Hepatocyte (in vitro differentiated cells): ENCODE results near the gene SHISAL1. TPM values are rescaled to one million over a fixed set of nuclear protein-coding genes. Genes with fewer than 3 reads are reported as not detected.

ENCODE experiments used
- DNase-seq: peaks from one replicate; pipeline ENCODE4 v3.0.0-alpha.2; 2016; ENCODE audit warnings: low spot score
- H2AFZ ChIP-seq: fragments of 200-600 bp; sonication (generic); 2 replicates; pipeline ENCODE4 v1.6.0; 2016; ENCODE audit warnings: antibody characterized with exemption, mild to moderate bottlenecking
- H3K27ac ChIP-seq: fragments of 200-600 bp; sonication (generic); 2 replicates; pipeline ENCODE4 v1.5.1; 2016; ENCODE audit warnings: mild to moderate bottlenecking
- H3K27me3 ChIP-seq: fragments of 200-600 bp; sonication (generic); 2 replicates; pipeline ENCODE4 v1.6.1; 2016
- H3K36me3 ChIP-seq: fragments of 200-600 bp; sonication (generic); replicated peaks from 2 replicates; pipeline ENCODE4 v1.5.1; 2016; ENCODE audit warnings: low read depth; ENCODE audit not compliant: insufficient read depth
- H3K4me1 ChIP-seq: fragments of 200-600 bp; sonication (generic); 2 replicates; pipeline ENCODE4 v1.5.1; 2016; ENCODE audit warnings: mild to moderate bottlenecking, moderate library complexity; ENCODE audit not compliant: insufficient read depth
- H3K4me2 ChIP-seq: fragments of 200-600 bp; sonication (generic); 2 replicates; pipeline ENCODE4 v1.6.0; 2016
- H3K4me3 ChIP-seq: fragments of 200-600 bp; sonication (generic); 2 replicates; pipeline ENCODE4 v1.5.1; 2016; ENCODE audit warnings: mild to moderate bottlenecking
- H3K79me2 ChIP-seq: fragments of 200-600 bp; sonication (generic); 2 replicates; pipeline ENCODE4 v1.6.0; 2017; ENCODE audit warnings: mild to moderate bottlenecking
- H3K9me2 ChIP-seq: fragments of 200-600 bp; sonication (generic); replicated peaks from 2 replicates; pipeline ENCODE4 v1.6.0; 2017; ENCODE audit warnings: mild to moderate bottlenecking; ENCODE audit not compliant: insufficient read depth
- H3K9me3 ChIP-seq: fragments of 200-600 bp; sonication (generic); 2 replicates; pipeline ENCODE4 v1.5.1; 2016; ENCODE audit warnings: low read depth, mild to moderate bottlenecking
- H4K20me1 ChIP-seq: fragments of 200-600 bp; sonication (generic); 2 replicates; pipeline ENCODE4 v1.6.0; 2016; ENCODE audit warnings: mild to moderate bottlenecking; ENCODE audit not compliant: insufficient read depth, poor library complexity, severe bottlenecking
- EZH2 ChIP-seq: fragments of 200-600 bp; sonication (generic); IDR thresholded peaks from 2 replicates; pipeline ENCODE4 v1.6.1; 2016; ENCODE audit warnings: antibody characterized with exemption, mild to moderate bottlenecking, borderline replicate concordance
- EZH2phosphoT487 ChIP-seq: fragments of 200-600 bp; sonication (generic); IDR thresholded peaks from one replicate; pipeline ENCODE4 v1.6.1; 2018; ENCODE audit warnings: antibody characterized with exemption, mild to moderate bottlenecking, low read depth, moderate library complexity; ENCODE audit not compliant: unreplicated experiment, severe bottlenecking
- WGBS: methylation state at CpG from one replicate; pipeline ENCODE4 v1.1.6; 2016; ENCODE audit warnings: low lambda C conversion rate; ENCODE audit errors: missing lambda C conversion rate; 5-methylcytosine and 5-hydroxymethylcytosine counted together
- polyA plus RNA-seq: library from polyadenylated mRNA; unstranded; fragments of >200 nt; fragmentation: Nextera tagmentation; extraction: Ambion mirVana; gene quantifications from 2 replicates; pipeline ENCODE4 v1.2.1, GENCODE V29; 2016
- total RNA-seq: library from RNA; depleted of rRNA; stranded (reverse); fragments of >200 nt; gene quantifications from 2 replicates; pipeline ENCODE4 v1.2.3, GENCODE V29; 2014
- TF ChIP-seq, protein P1 (sequence below): fragments of 200-600 bp; sonication (generic); IDR thresholded peaks from 2 replicates; pipeline ENCODE4 v1.5.1; 2016; ENCODE audit warnings: antibody characterized with exemption, mild to moderate bottlenecking; ENCODE audit not compliant: poor library complexity

The SHISAL1 gene
- total and polyA plus RNA-seq, 2 experiments from 2014 or later, result 0.66 to 2.4 TPM

DNA sequence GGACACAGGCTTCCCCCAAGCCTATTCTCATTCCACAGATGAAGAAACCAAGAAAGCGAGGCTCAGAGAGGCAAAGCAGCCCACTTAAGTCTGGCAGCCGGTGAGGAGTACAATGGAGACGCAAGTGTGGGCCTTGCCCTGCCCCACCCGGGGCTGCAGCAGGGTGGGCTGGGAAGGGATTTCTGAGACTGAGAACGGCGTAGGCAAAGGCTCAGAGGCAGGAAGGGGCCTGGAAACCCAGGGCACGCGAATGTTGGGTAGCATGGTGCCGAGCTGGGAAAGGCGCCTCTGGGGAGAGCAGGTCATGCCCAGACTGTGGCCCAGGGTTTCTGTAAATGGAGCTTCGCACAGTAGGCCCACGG is 47.5 kb upstream of the SHISAL1 start:
- peaks cover 7% of the 10 kb centered on the region for H3K4me1 ChIP-seq
- WGBS, result 76% methylated on average over 11 of the region's 12 CpGs
- TF ChIP-seq EZH2phosphoT487 (no peak), EZH2 (no peak)
- TF ChIP-seq, protein P1, sequence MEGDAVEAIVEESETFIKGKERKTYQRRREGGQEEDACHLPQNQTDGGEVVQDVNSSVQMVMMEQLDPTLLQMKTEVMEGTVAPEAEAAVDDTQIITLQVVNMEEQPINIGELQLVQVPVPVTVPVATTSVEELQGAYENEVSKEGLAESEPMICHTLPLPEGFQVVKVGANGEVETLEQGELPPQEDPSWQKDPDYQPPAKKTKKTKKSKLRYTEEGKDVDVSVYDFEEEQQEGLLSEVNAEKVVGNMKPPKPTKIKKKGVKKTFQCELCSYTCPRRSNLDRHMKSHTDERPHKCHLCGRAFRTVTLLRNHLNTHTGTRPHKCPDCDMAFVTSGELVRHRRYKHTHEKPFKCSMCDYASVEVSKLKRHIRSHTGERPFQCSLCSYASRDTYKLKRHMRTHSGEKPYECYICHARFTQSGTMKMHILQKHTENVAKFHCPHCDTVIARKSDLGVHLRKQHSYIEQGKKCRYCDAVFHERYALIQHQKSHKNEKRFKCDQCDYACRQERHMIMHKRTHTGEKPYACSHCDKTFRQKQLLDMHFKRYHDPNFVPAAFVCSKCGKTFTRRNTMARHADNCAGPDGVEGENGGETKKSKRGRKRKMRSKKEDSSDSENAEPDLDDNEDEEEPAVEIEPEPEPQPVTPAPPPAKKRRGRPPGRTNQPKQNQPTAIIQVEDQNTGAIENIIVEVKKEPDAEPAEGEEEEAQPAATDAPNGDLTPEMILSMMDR, result no peak

DNA sequence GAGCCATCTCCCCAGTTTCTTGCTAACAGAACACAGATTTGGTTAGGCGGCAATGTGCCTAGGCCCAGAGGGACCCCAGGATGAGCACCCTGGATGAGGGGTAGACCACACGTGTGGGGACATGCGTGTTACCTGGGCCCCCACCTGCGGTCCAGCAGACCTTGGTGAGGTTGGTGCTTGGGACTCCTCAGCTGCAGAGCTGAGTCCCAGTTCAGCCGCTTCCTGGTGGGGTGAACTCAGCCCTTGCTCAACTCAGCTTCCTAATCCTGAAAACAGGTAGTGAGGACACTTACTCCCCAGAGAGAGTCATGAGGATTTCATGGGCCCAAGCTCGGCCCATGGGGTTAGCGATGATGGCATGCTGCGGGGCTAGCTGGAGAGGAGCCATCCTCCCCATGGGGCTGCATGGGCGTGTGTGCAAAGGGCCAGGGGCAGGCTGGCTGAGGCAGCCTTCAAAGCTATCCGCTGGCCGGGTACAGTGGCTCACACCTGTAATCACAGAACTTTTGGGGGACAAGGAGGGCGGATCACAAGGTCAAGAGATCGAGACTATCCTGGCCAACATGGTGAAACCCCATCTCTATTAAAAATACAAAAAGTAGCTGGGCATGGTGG is 46.9 kb upstream of the SHISAL1 start:
- Histone ChIP-seq H3K27ac (no peak overlapping the region), H3K4me3 (no peak overlapping the region), H3K9me2 (no peaks in the 10 kb centered on the region), H4K20me1 (no peaks in the 10 kb centered on the region), H2AFZ (no peak overlapping the region), H3K4me2 (no peak overlapping the region), H3K9me3 (no peaks in the 10 kb centered on the region), H3K27me3 (no peaks in the 10 kb centered on the region), H3K36me3 (no peaks in the 10 kb centered on the region), H3K4me1 (peaks cover 5% of the 10 kb centered on the region), H3K79me2 (no peaks in the 10 kb centered on the region)
- WGBS, result 97% methylated on average over 13 of the region's 13 CpGs
- no peak for TF ChIP-seq EZH2phosphoT487
- TF ChIP-seq EZH2, result no peak
- TF ChIP-seq, protein P1, result no peak
- no peak for DNase-seq

More for the DNA sequence above, 47.5 kb upstream of the SHISAL1 start:
- Histone ChIP-seq H3K9me3 (no peaks in the 10 kb centered on the region), H3K79me2 (no peaks in the 10 kb centered on the region), H3K27ac (no peak overlapping the region), H3K36me3 (no peaks in the 10 kb centered on the region), H3K9me2 (no peaks in the 10 kb centered on the region), H2AFZ (no peak overlapping the region), H3K4me3 (no peak overlapping the region), H4K20me1 (no peaks in the 10 kb centered on the region), H3K27me3 (no peaks in the 10 kb centered on the region), H3K4me2 (no peak overlapping the region)
- no peak for DNase-seq

DNA sequence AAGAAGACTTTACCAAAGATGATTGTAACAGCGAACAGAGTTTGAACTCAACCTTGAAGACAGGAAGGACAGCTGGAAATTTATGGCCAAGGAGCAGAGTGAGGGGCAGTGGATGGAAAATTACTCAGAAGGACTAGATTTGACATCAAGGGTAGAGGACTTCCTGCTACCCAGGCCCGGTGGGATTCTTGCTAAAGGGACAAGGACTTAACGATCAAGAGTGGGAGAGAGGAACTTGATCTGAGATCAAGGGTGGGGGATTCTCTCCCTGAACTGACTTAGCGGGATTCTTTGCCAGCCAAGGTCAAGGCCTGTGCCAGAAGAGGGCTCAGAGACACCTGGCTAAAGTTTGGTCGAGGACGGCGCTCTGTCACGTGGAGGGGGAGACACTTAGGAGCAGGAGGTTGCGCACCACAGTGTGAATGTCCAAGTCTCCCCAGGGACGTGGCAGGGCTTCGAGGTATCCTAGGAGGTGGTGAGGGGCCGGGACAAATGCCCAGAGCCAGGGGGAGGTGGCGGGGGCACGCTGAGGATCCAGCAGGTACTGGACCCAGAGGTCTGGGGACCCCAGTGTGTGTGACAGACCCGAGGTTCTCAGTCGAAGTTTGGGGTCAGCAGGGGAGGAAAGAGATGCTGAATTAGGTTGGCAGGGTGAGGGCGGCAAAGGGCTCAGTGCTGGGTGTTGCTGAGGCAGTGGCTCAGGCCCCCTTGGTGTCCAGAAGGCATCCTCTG is 46.1 kb upstream of the SHISAL1 start:
- TF ChIP-seq, protein P1, result no peak
- TF ChIP-seq EZH2 (no peak), EZH2phosphoT487 (no peak)
- 90% methylated on average over 17 of the region's 17 CpGs for WGBS
- no peak overlapping the region for H3K4me3 ChIP-seq

More for the DNA sequence above, 46.1 kb upstream of the SHISAL1 start:
- Histone ChIP-seq H3K9me2 (no peaks in the 10 kb centered on the region), H3K36me3 (no peaks in the 10 kb centered on the region), H3K27ac (no peak overlapping the region), H4K20me1 (no peaks in the 10 kb centered on the region), H3K79me2 (no peaks in the 10 kb centered on the region), H3K4me1 (no peaks in the 10 kb centered on the region), H3K4me2 (no peak overlapping the region), H2AFZ (no peak overlapping the region), H3K9me3 (no peaks in the 10 kb centered on the region), H3K27me3 (no peaks in the 10 kb centered on the region)
- DNase-seq, result no peak
